GM12878 (cell line): ENCODE data around the gene GPRASP2. TPM values are rescaled to one million over a fixed set of nuclear protein-coding genes. Genes with fewer than 3 reads are reported as not detected.

ENCODE experiments used
- ATAC-seq: fragments of 200-7000 bp; cut with Tn5 transposase; 3 replicates; pipeline ENCODE4 v1.9.1; 2020; ENCODE audit warnings: mild to moderate bottlenecking, moderate library complexity
- BruUV-seq: library from RNA; stranded (reverse); fragments of 400-500 nt; replicated peaks from 2 replicates; lab custom pipeline; 2021; lab: Mats Ljungman, UMichigan
- CTCF ChIA-PET: fragments of 300-600 bp; sonication (Branson Sonifier 250); formaldehyde crosslinking; extraction: SDS; loops from one replicate; lab custom pipeline; 2021; ENCODE audit warnings: inconsistent platforms; lab: Yijun Ruan, JAX
- POLR2A ChIA-PET: fragments of 350-600 bp; formaldehyde crosslinking; extraction: SDS; loops from one replicate; lab custom pipeline; 2021; ENCODE audit warnings: inconsistent platforms; lab: Charles Lee
- RAD21 ChIA-PET: fragments of 300-600 bp; sonication (Branson Sonifier 250); formaldehyde crosslinking; loops from one replicate; lab custom pipeline; 2023; ENCODE audit warnings: antibody characterized with exemption; ENCODE audit not compliant: unreplicated experiment; lab: Charles Lee
- SMC1A ChIA-PET: fragments of 300-600 bp; sonication (Branson Sonifier 250); formaldehyde crosslinking; loops from one replicate; lab custom pipeline; 2023; ENCODE audit not compliant: unreplicated experiment, uncharacterized antibody; lab: Charles Lee
- DNase-seq: peaks from one replicate; pipeline ENCODE4 v3.0.0-alpha.2; 2011; ENCODE audit warnings: low read depth, low spot score
- FAIRE-seq: peaks from 3 replicates; lab custom pipeline; 2011; peaks lifted over from hg19 to GRCh38; lab: Jason Lieb, UNC
- H2AFZ ChIP-seq: 2 replicates; pipeline ENCODE4 v1.6.0; 2011; ENCODE audit warnings: low read depth, low read length, control low read depth; ENCODE audit not compliant: control insufficient read depth
- H3K27ac ChIP-seq: 2 replicates; pipeline ENCODE4 v1.5.1; 2011; ENCODE audit warnings: control low read depth; ENCODE audit not compliant: control insufficient read depth, insufficient read depth
- H3K27me3 ChIP-seq, 2 experiments: replicated peaks in 1 of 2; 2 replicates each; pipeline versions ENCODE4 v1.6.0 to v1.6.1; 2011; ENCODE audit warnings: low read length in 1 of 2; ENCODE audit not compliant: control insufficient read depth in 2 of 2, insufficient read depth in 2 of 2
- H3K36me3 ChIP-seq, 2 experiments: 2 replicates each; pipeline ENCODE4 v1.5.1; 2011; ENCODE audit warnings: low read length in 1 of 2; ENCODE audit not compliant: control insufficient read depth in 2 of 2, insufficient read depth in 2 of 2
- H3K4me1 ChIP-seq: 2 replicates; pipeline ENCODE4 v1.6.1; 2011; ENCODE audit warnings: mild to moderate bottlenecking, low read length, moderate library complexity, mixed read lengths; ENCODE audit not compliant: control insufficient read depth, insufficient read depth
- H3K4me2 ChIP-seq: 2 replicates; pipeline ENCODE4 v1.6.0; 2011; ENCODE audit warnings: control low read depth; ENCODE audit not compliant: control insufficient read depth, insufficient read depth
- H3K4me3 ChIP-seq: fragments of 200-600 bp; sonication (generic); 2 replicates; pipeline ENCODE4 v1.5.1; 2016
- H3K79me2 ChIP-seq: 2 replicates; pipeline ENCODE4 v1.6.0; 2011; ENCODE audit warnings: low read length; ENCODE audit not compliant: control insufficient read depth, insufficient read depth
- H3K9ac ChIP-seq: 2 replicates; pipeline ENCODE4 v1.8.0; 2011; ENCODE audit warnings: low read length, control low read depth, mixed read lengths; ENCODE audit not compliant: control insufficient read depth, insufficient read depth
- H3K9me3 ChIP-seq: replicated peaks from 3 replicates; pipeline ENCODE4 v1.5.1; 2011; ENCODE audit warnings: mild to moderate bottlenecking, low read length; ENCODE audit not compliant: control insufficient read depth, insufficient read depth
- H4K20me1 ChIP-seq: 2 replicates; pipeline ENCODE4 v1.6.0; 2011; ENCODE audit not compliant: control insufficient read depth, insufficient read depth
- BRCA1 ChIP-seq: IDR thresholded peaks from 2 replicates; pipeline ENCODE4 v1.6.1; 2011; ENCODE audit warnings: low read depth, low read length, improper control_type of control experiment
- CBX5 ChIP-seq: sonication (generic); IDR thresholded peaks from 2 replicates; pipeline ENCODE4 v1.6.1; 2016; ENCODE audit warnings: low read depth, moderate library complexity, mild to moderate bottlenecking, inconsistent platforms
- EP300 ChIP-seq, 2 experiments: fragments of 150-350 bp in 1 of 2; IDR thresholded peaks; 2 replicates each; pipeline ENCODE4 v1.6.1; 2011 to 2012; ENCODE audit warnings: low read depth in 2 of 2, low read length in 2 of 2, borderline replicate concordance in 1 of 2, improper control_type of control experiment in 1 of 2, inconsistent platforms in 1 of 2; ENCODE audit not compliant: control insufficient read depth in 1 of 2
- KAT2A ChIP-seq: conservative IDR thresholded peaks from 2 replicates; pipeline ENCODE4 v1.6.1; 2011; ENCODE audit warnings: low read depth, low read length; ENCODE audit not compliant: control insufficient read depth
- LARP7 ChIP-seq: fragments of 450-650 bp; IDR thresholded peaks from 2 replicates; pipeline ENCODE4 v1.6.1; 2017; ENCODE audit warnings: mild to moderate bottlenecking
- MYB ChIP-seq: fragments of 150-350 bp; IDR thresholded peaks from 2 replicates; pipeline ENCODE4 v1.6.1; 2014; ENCODE audit warnings: mild to moderate bottlenecking, low read depth, low read length, borderline replicate concordance
- PBX3 ChIP-seq: IDR thresholded peaks from 2 replicates; pipeline ENCODE4 v1.6.1; 2011; ENCODE audit warnings: mild to moderate bottlenecking, low read depth, low read length, moderate library complexity; ENCODE audit not compliant: insufficient replicate concordance
- RCOR1 ChIP-seq: conservative IDR thresholded peaks from 2 replicates; pipeline ENCODE4 v1.6.1; 2012; ENCODE audit warnings: low read depth, low read length, improper control_type of control experiment
- ZBTB4 ChIP-seq: fragments of 450-650 bp; formaldehyde crosslinking; IDR thresholded peaks from 2 replicates; pipeline ENCODE4 v1.4.0; 2022; ENCODE audit warnings: mild to moderate bottlenecking, moderate library complexity
- WGBS: methylation state at CpG from one replicate; pipeline ENCODE4 v1.1.6; 2016; ENCODE audit warnings: low lambda C conversion rate; ENCODE audit not compliant: insufficient replicate concordance, insufficient coverage; ENCODE audit errors: missing lambda C conversion rate; 5-methylcytosine and 5-hydroxymethylcytosine counted together
- in situ Hi-C: fragments of 300-500 bp; cut with MboI; formaldehyde crosslinking; loops from 9 replicates; pipeline ENCODE4 v1.14.3; 2018; ENCODE audit warnings: mixed read lengths
- intact Hi-C: fragments of 100-400 bp; cut with micrococcal nuclease; formaldehyde crosslinking; loops from one replicate; pipeline ENCODE4 v1.14.2; 2022; ENCODE audit not compliant: unreplicated experiment
- polyA plus RNA-seq, 11 experiments: library from polyadenylated mRNA; depleted of rRNA in 4 of 11; unstranded in 6 of 11; stranded (reverse) in 5 of 11; fragments of >200 nt; fragmentation: Nextera tagmentation in 4 of 11; fragmentation: Illumina TruSeq in 1 of 11; extraction: Ambion mirVana in 4 of 11; extraction: Trizol in 1 of 11; gene quantifications; 1 replicate in 1 of 11; 2 replicates in 10 of 11; pipeline versions ENCODE4 v1.2.1 to v1.2.3, GENCODE V29; 2011 to 2016; ENCODE audit warnings: inconsistent platforms in 2 of 11, missing spikeins in 2 of 11, low read depth in 1 of 11
- total RNA-seq, 4 experiments: library from RNA; depleted of rRNA in 3 of 4; stranded (reverse); fragments of >200 nt in 3 of 4; fragmentation: Illumina TruSeq in 1 of 4; extraction: Trizol in 1 of 4; gene quantifications; 2 replicates each; pipeline versions ENCODE4 v1.2.1 to v1.2.3, GENCODE V29; 2013 to 2021

The GPRASP2 gene
- total and polyA plus RNA-seq, 10 of the 15 experiments (the other 5 are each of a cell fraction or from before 2014, with no cell fraction given), result 0.08 to 0.27 (median 0.19) TPM; not detected in 1

- CTCF ChIA-PET, result no interaction called here
- FAIRE-seq, result no peak
- H3K79me2 ChIP-seq, result no peaks in the 10 kb centered on the region
These were observed 42.7 kb upstream of the GPRASP2 start for GRCh38 chrX:102669526-102669925.

More at GRCh38 chrX:102669526-102669925, 42.7 kb upstream of the GPRASP2 start:
- in situ Hi-C loops, result no loop called here
- ATAC-seq (no peak), DNase-seq (no peak)
- no peaks in the 10 kb centered on the region for H3K4me1 ChIP-seq
- TF ChIP-seq RCOR1, result no peak
- TF ChIP-seq ZBTB4 (CRISPR knock-in tag), result no peak
- TF ChIP-seq MYB, result no peak
- no peak for TF ChIP-seq PBX3
- TF ChIP-seq CBX5, result no peak
- no peak for TF ChIP-seq KAT2A
- no peak for TF ChIP-seq EP300 (IDR thresholded peaks at IDR 0.05; ENCODE audit: borderline replicate concordance in 1 of 2, control insufficient read depth in 1 of 2, low read depth in 2 of 2, low read length in 2 of 2)
- TF ChIP-seq LARP7, result no peak
- no peak for TF ChIP-seq BRCA1
- H3K4me2 ChIP-seq, result no peak overlapping the region
- H4K20me1 ChIP-seq, result no peaks in the 10 kb centered on the region
- H3K9me3 ChIP-seq, result no peaks in the 10 kb centered on the region; the same call in 2 of the 3 replicates
- intact Hi-C loops, result no loop called here
- WGBS, result 55% methylated on average over 4 of the region's 4 CpGs
- H3K36me3 ChIP-seq, result no peaks in the 10 kb centered on the region
- SMC1A ChIA-PET, result interaction anchor here (1.1 kb wide), 1 partner anchor 70 kb away, joined by 3 read pairs; the partner anchor contains the start of gene ARMCX5
- no TSS peak for BruUV-seq
- H3K4me3 ChIP-seq, result no peak overlapping the region
- POLR2A ChIA-PET, result no interaction called here
- H2AFZ ChIP-seq, result no peak overlapping the region
- H3K9ac ChIP-seq, result no peak overlapping the region
- RAD21 ChIA-PET, result no interaction called here
- H3K27ac ChIP-seq, result no peak overlapping the region
- no peaks in the 10 kb centered on the region for H3K27me3 ChIP-seq
